Epithelial cell of esophagus (primary cell): Measurements from ENCODE around the gene ALKBH5.

Experiments used
- DNase-seq: peaks from one replicate; pipeline ENCODE4 v3.0.0; 2010; ENCODE audit warnings: low read depth
- H3K4me3 ChIP-seq: 2 replicates; pipeline ENCODE4 v1.5.1; 2011; ENCODE audit warnings: mild to moderate bottlenecking, low read length, control low read depth
- TF ChIP-seq, protein P1 (sequence below): IDR thresholded peaks from 2 replicates; pipeline ENCODE4 v1.5.1; 2011; ENCODE audit warnings: low read depth, mild to moderate bottlenecking, low read length, control low read depth, inconsistent platforms; ENCODE audit not compliant: insufficient read depth; ENCODE audit errors: missing control alignments

ALKBH5 gene

DNA sequence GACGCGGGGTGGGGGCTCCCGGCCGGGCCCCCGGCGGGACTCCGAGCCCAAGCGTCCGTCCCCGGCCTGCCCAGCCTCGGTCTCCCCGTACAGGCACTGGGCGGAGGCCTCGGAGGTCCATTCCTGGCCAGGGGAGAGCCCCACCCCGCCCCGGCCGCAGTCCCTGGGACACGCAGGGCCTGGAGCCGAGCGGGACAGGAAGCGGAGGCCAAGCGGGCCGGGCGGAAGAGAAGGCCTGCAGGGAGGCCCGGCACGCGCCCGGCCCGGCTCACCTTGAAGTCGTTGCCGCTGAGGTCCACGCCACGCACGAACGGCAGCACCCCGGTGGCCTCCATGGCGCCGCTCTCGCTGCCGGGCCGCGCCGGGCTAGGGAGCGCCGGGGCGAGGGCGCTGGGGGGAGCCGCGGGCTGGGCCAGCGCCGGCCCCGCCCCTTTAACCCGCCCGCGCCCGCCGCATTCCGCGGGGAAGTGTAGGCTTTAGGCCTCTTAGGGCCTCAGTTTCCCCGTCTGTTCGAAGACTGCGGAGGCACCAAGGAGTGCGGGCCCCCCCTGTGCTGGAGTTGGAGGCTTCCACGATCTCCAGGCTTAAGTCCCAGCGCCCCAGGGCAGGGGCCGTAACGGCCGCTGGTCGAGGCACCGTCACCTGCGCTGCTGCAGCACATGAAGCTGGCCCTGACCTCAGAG is 74.9 kb downstream of the ALKBH5 start, which contains the start of gene FLII:
FLII (minus strand) TSS at position 383 of the 683 bp plus-strand sequence; CDS start at position 335, 48 bp downstream.
- peak; percentile 38 for DNase-seq
- H3K4me3 ChIP-seq = peak within 1 kb of the TSS; percentile 76
- TF ChIP-seq, protein P1, sequence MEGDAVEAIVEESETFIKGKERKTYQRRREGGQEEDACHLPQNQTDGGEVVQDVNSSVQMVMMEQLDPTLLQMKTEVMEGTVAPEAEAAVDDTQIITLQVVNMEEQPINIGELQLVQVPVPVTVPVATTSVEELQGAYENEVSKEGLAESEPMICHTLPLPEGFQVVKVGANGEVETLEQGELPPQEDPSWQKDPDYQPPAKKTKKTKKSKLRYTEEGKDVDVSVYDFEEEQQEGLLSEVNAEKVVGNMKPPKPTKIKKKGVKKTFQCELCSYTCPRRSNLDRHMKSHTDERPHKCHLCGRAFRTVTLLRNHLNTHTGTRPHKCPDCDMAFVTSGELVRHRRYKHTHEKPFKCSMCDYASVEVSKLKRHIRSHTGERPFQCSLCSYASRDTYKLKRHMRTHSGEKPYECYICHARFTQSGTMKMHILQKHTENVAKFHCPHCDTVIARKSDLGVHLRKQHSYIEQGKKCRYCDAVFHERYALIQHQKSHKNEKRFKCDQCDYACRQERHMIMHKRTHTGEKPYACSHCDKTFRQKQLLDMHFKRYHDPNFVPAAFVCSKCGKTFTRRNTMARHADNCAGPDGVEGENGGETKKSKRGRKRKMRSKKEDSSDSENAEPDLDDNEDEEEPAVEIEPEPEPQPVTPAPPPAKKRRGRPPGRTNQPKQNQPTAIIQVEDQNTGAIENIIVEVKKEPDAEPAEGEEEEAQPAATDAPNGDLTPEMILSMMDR = no peak
